ENCODE measurements around the gene LDLRAP1. TPM values are rescaled to one million over a fixed set of nuclear protein-coding genes. Genes with fewer than 3 reads are reported as not detected.
"Not testable (repeated sequence)": the region's sequence is repeated elsewhere in the genome, so short reads cannot be mapped to it uniquely, and the experiment has no call there.

The LDLRAP1 gene, protein sequence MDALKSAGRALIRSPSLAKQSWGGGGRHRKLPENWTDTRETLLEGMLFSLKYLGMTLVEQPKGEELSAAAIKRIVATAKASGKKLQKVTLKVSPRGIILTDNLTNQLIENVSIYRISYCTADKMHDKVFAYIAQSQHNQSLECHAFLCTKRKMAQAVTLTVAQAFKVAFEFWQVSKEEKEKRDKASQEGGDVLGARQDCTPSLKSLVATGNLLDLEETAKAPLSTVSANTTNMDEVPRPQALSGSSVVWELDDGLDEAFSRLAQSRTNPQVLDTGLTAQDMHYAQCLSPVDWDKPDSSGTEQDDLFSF
- 10 to 100 TPM; 13.1 to 15.9 (median 13.8) TPM for polyA plus RNA-seq (ENCODE audit: insufficient read length in 3 of 3)
- long read RNA-seq, donor 1, transcript LDLRAP1-201 (9 exons, 2,940 nt), result major isoform, 5 of 5 reads
- long read RNA-seq, donor 1, partial matches to known transcripts, result 0 of 5 reads
- long read RNA-seq, donor 1, other reads (novel, unspliced or antisense), result 0 of 5 reads
- long read RNA-seq, donor 2, partial matches to known transcripts, result 0 of 3 reads
- long read RNA-seq, donor 2, other reads (novel, unspliced or antisense), result 0 of 3 reads
- long read RNA-seq, donor 3, partial matches to known transcripts, result 0 of 2 reads
- long read RNA-seq, donor 3, other reads (novel, unspliced or antisense), result 0 of 2 reads
- long read RNA-seq, donor 4, transcript LDLRAP1-201 (9 exons, 2,940 nt), result major isoform, 5 of 5 reads
- long read RNA-seq, donor 4, partial matches to known transcripts, result 0 of 5 reads
- long read RNA-seq, donor 4, other reads (novel, unspliced or antisense), result 0 of 5 reads
- long read RNA-seq, donor 5, partial matches to known transcripts, result 0 of 1 reads
- long read RNA-seq, donor 5, other reads (novel, unspliced or antisense), result 0 of 1 reads
- long read RNA-seq, donor 6, transcript LDLRAP1-201 (9 exons, 2,940 nt), result major isoform, 5 of 5 reads
- long read RNA-seq, donor 6, partial matches to known transcripts, result 0 of 5 reads
- long read RNA-seq, donor 6, other reads (novel, unspliced or antisense), result 0 of 5 reads
- long read RNA-seq, donor 7, partial matches to known transcripts, result 0 of 3 reads
- long read RNA-seq, donor 7, other reads (novel, unspliced or antisense), result 0 of 3 reads
- long read RNA-seq, donor 8, partial matches to known transcripts, result 0 of 1 reads
- long read RNA-seq, donor 8, other reads (novel, unspliced or antisense), result 0 of 1 reads
- long read RNA-seq, donor 9, partial matches to known transcripts, result 0 of 4 reads
- long read RNA-seq, donor 9, other reads (novel, unspliced or antisense), result 0 of 4 reads
- long read RNA-seq, donor 10, partial matches to known transcripts, result 0 of 2 reads
- long read RNA-seq, donor 10, other reads (novel, unspliced or antisense), result 0 of 2 reads
- long read RNA-seq, donor 11, partial matches to known transcripts, result 0 of 1 reads
- long read RNA-seq, donor 11, other reads (novel, unspliced or antisense), result 0 of 1 reads
- long read RNA-seq, donor 12, transcript LDLRAP1-201 (9 exons, 2,940 nt), result major isoform, 7 of 7 reads
- long read RNA-seq, donor 12, partial matches to known transcripts, result 0 of 7 reads
- long read RNA-seq, donor 12, other reads (novel, unspliced or antisense), result 0 of 7 reads
- long read RNA-seq, donor 13, partial matches to known transcripts, result 0 of 3 reads
- long read RNA-seq, donor 13, other reads (novel, unspliced or antisense), result 0 of 3 reads
- long read RNA-seq, donor 14, result 0 reads
- long read RNA-seq, donor 15, transcript LDLRAP1-201 (9 exons, 2,940 nt), result major isoform, 9 of 9 reads
- long read RNA-seq, donor 15, partial matches to known transcripts, result 0 of 9 reads
- long read RNA-seq, donor 15, other reads (novel, unspliced or antisense), result 0 of 9 reads
- long read RNA-seq, donor 16, transcript LDLRAP1-201 (9 exons, 2,940 nt), result major isoform, 6 of 6 reads
- long read RNA-seq, donor 16, partial matches to known transcripts, result 0 of 6 reads
- long read RNA-seq, donor 16, other reads (novel, unspliced or antisense), result 0 of 6 reads

DNA sequence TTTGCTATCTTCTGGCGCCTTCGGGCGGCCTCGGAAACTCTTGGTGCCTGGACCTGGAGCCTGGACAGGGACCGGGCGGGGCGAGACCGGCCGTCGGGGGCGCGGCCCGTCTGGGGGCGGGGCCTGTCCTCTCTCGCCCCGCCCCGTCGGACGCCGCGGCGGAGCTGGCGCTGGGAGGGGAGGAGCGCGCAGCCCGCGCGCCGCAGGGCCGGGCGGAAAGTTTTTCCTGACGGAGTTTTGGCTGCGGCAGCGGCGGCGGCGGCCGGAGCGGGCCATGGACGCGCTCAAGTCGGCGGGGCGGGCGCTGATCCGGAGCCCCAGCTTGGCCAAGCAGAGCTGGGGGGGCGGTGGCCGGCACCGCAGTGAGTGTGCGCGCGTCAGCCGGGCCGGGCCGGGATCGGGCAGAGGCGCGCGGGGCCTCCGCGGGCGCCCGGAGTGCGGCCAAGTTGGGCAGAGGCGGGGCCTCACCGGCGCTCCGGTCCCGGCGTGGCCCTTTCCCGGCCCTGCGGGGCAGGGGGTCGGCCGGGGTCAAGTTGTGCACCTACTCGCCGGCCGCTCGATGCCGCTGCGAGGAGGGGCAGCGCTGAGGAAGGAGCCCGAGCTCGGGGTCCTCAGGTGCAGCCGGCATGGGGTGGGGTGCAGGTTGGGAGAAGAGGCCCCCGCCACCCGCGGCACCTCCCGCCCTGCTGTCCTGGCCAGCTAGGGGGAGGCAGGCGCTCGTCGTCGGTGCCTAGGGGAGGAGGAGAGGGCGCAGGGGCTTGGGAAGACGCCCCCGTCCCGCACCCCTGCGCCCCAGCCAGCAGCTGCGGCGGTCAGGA is at the start of gene LDLRAP1:
LDLRAP1 (plus strand) TSS at position 182 of the 818 bp plus-strand sequence; CDS start at position 275, 93 bp downstream.
- DNase-seq, result peak; percentile 61

DNA sequence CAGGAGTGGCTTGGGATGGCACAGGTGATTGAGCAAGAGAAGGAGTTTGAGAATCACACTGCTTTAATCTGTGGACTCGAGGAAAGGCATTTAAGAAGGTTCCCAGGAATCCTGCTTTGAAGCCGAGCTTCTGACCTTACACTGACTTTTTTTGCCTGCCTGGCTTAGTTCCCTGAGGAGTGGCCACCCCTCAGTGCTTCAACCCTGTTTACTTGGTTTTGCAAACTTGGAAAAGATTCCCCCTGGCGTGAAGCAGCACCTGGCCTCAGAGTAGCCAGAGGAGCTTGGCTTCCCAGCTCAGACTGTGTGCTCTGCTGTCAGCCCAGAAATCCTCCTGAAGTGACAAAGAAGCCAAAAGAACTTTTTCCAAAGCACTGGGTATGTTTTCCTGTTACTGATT is 48.5 kb upstream of the LDLRAP1 start:
- DNase-seq, result no peak

DNA sequence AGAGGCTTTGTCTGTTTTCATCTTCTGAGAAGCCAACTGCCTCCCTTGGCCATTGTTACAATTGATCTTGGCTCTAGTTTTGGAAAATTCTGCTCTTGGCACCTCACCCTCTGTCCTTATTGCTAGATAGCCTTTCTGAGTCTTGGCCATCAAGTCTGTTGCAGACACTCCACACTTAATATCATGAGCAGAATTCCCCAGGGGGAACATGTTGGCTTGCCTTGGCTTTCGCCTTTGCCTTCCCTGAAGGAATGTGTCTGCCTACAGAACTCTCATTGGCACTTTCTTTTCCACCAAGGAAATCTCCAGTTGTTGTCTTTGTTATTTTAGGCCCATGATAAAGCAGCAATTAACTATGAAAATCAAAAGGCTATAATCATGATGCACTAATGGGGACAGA is 42.7 kb upstream of the LDLRAP1 start:
- DNase-seq, result no peak

DNA sequence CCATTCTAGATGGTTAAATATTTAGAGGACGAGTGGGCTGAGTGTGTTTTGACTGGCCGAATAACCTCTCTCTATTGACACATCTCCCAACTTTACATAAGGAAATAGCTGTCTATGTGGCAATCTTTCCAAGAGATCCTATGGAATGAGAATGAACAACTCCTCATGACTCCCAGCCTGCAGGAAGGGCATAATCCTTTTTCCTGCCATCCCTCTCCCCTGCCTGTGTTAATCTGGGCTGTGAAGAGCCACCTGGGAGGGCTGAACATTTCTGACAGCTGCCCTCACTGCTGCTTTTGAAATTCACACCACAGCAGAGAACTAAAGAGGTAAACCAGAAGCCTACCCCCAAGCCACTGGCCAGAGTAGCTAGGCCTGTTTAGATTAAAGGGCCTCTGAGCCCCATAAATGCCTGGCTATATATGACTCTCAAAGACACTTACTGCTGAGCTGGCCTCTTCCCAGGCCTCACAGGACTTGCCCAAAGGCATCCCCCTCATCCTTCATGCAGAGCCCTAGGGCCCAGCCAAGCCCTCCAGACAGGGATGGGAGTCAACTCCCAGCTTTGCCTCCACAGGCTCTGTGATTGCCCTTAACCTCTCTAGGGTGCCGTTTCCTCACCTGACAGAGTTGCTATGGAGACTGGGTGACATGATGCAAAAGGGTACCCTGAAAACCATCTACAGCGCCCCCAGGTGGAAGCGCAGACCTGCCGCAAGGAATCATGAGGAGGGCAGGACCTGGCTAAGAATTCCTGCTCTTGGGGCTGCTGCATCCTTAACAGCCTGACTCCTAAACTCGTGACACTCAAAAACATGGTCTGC is 42.0 kb upstream of the LDLRAP1 start:
- no peak for DNase-seq

DNA sequence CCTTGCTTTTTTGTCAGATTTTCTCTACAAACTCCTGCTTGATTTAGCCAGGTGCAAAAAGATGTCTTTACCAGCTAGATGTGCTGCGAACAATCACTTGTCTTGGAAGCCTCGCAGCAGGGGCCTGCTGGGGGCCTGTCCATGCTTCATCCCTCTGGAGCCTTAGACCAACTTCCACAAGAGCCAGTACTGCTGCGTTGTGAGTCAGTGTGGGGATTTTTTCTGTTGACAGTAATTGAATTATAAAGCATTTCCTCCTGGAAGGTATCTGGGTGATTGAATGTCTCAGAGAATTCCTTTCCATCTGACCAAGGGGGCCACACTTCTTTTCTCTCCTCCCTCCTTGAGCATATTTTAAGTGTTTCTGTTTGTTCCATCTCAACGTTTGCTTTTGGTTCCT is 40.4 kb upstream of the LDLRAP1 start:
- DNase-seq, result no peak

DNA sequence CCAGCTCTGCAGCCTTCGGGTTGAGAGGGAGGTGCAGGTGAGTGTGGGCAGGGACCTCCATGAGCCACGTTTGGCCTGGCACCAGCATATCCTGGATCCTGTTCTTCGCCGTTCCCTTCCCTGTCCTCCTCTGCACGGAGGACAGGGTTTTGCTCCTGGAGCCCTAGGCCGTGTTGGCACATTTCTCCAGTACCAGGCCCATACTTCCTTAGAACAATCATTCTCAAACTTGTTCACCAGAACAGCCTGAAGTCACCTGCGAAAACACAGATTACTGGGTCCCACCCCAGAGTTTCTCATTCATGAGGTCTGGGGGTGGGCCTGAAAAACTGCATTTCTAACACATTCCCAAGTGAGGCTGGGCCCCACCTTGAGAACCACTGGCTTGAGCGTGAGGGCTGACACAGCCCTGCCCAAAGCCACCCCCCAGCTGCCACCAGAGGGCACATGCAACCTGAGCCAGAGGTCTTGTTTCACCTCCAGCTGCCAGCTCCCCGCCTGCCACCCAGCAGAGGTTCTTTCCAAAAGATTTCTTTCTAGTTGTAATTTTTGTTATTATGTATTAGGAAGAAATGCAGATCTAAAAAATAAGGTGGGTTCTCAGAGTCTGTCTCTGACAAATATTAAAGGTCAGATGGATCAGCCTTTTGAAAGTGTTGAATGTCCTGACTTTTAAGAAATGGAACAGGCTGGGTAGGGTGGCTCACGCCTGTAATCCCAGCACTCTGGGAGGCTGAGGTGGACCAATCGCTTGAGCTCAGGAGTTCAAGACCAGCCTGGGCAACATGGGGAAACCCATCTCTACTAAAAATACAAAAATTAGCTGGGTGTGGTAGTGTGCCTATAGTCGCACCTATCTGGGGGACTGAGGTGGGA is 39.6 kb upstream of the LDLRAP1 start:
- DNase-seq, result no peak

DNA sequence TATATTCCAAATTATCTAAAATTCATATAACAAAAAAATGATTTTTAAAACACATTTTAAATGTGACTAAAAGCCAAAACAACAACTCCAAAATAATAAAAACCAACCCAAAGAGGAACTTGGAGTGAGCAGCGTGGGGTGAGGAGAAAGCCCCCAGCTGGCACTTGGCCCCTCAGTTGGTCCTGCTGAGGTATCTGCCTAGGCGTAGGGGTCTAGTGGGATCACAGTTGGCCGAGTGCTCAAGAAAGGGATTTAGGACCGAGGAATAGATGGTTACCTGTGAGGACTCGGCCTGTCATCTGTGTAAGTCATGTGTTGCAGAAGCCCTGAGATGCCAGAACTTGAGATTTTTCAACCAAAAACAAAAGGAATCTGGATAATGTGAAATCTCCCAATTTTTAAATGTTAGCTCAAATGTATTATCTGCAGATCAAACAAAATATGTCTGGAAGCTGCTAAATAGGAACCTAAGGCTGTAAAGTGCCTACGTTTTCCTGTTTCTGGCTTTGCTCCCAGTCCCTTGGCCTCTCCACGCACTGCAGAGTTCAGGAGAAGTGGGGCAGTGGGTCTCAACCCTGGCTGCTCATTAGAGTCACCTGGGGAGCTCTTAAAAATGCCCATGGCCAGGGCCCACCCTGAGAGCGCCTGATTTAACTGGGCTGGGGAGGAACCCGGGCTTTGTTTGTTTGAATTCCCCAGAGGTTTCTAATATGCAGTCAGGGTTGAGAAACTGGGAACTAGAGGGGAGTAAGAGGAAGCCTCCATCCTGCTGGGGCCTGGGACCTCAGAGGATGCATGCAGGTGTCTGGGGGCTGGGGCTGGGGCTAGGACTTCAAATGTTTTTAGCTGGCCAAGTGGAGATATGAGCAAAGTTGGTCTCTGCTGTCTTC is 38.5 kb upstream of the LDLRAP1 start:
- no peak for DNase-seq

DNA sequence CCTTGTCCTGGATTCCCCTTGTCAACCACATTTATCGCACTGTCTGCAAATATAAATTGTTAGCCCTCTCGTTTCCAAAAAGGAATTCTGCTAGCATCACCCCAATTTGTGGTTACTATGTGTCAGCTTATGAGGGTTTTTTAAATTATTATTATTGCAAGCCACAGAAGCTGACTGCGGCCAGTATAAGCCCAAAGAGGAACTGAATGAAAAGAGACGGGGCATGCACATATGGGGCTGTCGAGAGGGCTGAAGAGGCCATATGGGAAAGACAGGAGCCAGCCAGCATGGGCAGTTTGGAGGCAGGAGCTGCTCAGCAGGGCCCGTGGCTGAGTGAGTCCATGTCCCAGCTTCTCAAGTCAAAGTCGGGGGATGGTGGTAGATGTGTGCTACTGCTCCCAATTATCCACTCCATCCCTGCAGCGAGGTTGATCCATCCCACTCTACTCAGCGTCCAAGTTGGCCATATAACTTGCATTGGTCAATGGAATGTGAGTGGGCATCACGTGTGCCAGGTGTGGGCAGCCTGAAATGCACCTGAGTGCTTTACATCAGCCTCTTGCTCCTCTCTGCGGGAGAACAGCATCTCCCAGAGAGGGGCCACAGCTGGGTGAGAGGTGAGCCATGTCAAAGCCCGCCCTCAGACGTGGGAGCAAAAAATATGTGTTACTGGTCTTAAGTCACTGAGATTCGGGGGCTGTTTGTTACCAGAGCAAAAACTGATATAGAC is 37.6 kb upstream of the LDLRAP1 start:
- DNase-seq, result no peak

DNA sequence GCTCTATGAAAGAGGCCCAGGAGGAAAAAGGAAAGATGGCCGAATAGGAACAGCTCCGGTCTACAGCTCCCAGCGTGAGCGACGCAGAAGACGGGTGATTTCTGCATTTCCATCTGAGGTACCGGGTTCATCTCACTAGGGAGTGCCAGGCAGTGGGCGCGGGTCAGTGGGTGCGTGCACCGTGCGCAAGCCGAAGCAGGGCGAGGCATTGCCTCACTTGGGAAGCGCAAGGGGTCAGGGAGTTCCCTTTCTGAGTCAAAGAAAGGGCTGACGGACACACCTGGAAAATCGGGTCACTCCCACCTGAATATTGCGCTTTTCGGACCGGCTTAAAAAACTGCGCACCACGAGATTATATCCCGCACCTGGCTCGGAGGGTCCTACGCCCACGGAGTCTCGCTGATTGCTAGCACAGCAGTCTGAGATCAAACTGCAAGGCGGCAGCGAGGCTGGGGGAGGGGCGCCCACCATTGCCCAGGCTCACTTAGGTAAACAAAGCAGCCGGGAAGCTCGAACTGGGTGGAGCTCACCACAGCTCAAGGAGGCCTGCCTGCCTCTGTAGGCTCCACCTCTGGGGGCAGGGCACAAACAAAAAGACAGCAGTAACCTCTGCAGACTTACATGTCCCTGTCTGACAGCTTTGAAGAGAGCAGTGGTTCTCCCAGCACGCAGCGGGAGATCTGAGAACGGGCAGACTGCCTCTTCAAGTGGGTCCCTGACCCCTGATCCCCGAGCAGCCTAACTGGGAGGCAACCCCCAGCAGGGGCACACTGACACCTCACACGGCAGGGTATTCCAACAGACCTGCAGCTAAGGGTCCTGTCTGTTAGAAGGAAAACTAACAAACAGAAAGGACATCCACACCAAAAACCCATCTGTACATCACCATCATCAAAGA is 36.6 kb upstream of the LDLRAP1 start:
- not testable (repeated sequence) for DNase-seq

DNA sequence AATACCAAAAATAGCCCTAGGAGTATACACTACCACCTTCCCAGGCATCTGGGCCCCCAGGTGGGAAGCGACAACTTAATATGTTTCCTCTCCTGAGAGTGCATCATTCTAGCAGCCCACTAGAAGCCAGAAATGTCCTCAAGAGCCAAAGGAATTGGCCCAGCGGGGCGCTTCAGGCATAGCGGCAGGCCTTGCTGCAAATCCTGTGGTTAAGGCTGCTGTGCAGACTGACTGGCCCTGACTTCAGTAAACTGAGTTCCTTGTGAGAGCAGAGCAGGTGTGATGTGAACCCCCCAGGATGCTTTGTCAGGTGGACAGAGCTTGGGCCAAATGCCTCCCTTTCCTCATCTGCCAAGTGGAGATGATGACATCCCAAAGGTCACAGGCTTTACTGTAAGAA is 29.7 kb upstream of the LDLRAP1 start:
- DNase-seq, result no peak

DNA sequence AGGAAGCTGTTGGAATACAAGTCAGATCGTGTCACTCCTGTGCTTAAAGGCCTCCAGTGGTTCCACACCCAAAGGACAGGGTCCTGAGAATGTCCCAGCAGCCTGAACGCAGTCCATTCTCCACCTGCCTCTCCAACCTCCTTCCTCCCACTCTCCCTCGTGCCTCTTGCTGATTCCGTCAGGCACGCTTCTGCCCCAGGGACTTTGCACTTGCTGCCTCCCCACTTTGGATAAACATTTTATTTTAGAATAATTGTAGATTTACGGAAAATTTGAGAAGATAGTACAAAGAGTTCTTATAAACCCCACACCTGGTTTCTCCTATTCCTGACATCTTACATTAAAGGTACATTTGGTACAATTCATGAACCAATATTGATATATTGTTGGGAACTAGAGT is 28.4 kb upstream of the LDLRAP1 start:
- no peak for DNase-seq

DNA sequence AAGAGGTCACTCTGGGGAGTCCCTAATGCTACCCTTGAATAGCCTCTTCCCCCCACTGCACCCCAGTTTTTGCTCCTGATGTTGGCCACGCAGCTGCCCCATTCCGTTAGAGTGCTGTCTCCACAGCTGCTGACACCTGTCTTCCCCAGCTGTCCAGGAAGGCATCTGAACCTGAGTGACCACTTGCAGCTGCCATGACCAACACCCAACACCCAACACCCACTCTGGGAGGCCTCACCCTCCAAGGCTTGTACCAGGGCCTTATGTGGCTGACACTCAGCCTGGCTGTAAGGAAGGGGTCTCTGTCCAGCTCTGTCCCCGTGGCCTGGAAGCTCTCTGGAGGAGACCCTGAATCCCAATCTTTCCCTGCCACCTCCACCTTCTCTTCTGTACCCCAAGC is 26.7 kb upstream of the LDLRAP1 start:
- no peak for DNase-seq

DNA sequence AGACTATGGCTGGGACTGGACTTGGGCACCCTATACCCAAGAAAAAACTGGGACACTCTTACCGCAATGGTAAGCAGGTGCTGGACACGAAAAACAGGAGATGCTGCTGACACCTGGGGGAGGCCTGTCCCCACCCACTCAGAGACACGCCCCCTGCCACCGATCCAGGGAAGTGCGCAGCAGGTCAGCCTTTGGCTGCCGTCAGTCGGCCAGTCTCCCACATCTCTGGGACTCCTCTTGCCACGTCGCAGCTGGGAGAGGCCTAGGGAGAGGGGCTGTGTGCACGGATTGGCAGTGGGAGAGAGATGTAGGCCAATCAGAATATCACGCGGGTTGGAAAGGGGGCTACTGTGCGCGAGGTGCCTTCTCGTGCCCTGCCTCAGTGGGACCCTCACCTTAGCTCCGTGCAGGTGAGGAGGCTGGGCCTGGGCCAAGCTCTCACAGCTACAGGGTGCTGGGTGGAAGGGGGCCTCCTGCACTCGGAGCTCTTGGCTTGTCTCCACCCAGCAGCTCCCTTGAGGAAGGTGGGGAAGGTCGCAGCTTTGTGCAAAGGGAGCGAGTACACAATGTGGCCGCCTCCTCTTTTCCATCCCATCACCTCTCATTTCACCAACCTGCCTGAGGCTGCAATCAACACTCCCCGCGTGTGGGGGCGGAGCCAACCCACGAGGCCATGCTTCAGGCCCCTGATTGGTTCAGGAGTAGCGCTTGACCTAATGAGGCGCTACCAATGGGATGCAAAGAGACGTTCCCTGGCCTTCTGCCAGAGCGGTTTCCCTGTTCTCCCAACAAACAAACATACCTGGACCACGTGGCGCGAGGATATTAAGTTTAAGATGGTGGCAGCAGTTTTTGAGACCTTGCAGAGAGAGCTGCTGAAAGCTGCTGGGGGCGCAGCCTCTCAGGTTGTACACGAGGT is 25.7 kb upstream of the LDLRAP1 start:
- DNase-seq, result no peak

DNA sequence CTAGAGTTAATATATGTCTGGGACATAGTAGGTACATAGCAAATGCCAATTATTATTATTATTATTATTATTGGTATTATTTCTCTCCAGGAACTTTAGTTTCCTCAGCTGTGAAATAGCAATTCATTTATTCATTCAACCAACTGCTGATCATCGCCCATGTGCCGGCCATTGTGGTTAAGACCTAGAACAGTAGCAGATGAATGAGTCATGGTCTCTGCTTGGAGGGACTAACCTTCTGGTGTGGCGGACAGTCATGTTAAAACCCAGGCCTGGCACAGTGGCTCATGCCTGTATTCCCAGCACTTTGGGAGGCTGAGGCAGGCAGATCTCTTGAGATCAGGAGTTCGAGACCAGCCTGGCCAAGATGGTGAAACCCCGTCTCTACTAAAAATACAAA is 23.8 kb upstream of the LDLRAP1 start:
- DNase-seq, result no peak
